A549 (cell line): ENCODE data around the gene MDC1.
"Not testable (repeated sequence)": the region's sequence is repeated elsewhere in the genome, so short reads cannot be mapped to it uniquely, and the experiment has no call there.

Experiments used
- CTCF ChIP-seq: fragments of >200 bp; sonication (Bioruptor Twin); formaldehyde crosslinking; IDR thresholded peaks from 3 replicates; pipeline ENCODE4 v1.5.1; 2016
- EP300 ChIP-seq, 2 experiments: fragments of >200 bp; sonication (Bioruptor Twin); formaldehyde crosslinking; IDR thresholded peaks; 2 replicates in 1 of 2; 3 replicates in 1 of 2; pipeline ENCODE4 v1.6.1; 2016 to 2017
- RAD21 ChIP-seq, 2 experiments: fragments of >200 bp in 1 of 2; sonication (Bioruptor Twin) in 1 of 2; formaldehyde crosslinking in 1 of 2; IDR thresholded peaks in 1 of 2; conservative IDR thresholded peaks in 1 of 2; 2 replicates in 1 of 2; 3 replicates in 1 of 2; pipeline ENCODE4 v1.6.1; 2012 to 2018; ENCODE audit warnings: inconsistent platforms in 1 of 2

DNA sequence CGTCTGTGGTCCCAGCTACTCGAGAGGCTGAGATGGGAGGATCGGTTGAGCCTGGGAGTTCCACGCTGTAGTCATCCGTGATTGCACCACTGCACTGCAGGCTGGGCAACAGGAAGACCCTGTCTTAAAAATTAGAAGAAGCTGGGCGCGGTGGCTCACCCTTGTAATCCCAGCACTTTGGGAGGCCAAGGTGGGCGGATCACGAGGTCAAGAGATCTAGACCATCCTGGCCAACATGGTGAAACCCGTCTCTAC, 4.9 kb upstream of the MDC1 start:
- not testable (repeated sequence) for TF ChIP-seq EP300 (IDR thresholded peaks at IDR 0.05); CTCF; RAD21 (conservative IDR thresholded peaks at IDR 0.05 in 1 of 2, IDR thresholded peaks at IDR 0.05 in 1 of 2)
